GM18505 (cell line): ENCODE measurements around the gene SLIT3.

ENCODE experiments used
- ATAC-seq: cut with Tn5 transposase; IDR thresholded peaks from one replicate; pipeline ENCODE4 v1.9.1; 2021; ENCODE audit not compliant: unreplicated experiment
- POLR2A ChIP-seq: IDR thresholded peaks from 4 replicates; pipeline ENCODE4 v1.6.1; 2011; ENCODE audit warnings: borderline replicate concordance; ENCODE audit not compliant: insufficient read depth, insufficient read length; ENCODE audit errors: extremely low read depth

The SLIT3 gene

DNA sequence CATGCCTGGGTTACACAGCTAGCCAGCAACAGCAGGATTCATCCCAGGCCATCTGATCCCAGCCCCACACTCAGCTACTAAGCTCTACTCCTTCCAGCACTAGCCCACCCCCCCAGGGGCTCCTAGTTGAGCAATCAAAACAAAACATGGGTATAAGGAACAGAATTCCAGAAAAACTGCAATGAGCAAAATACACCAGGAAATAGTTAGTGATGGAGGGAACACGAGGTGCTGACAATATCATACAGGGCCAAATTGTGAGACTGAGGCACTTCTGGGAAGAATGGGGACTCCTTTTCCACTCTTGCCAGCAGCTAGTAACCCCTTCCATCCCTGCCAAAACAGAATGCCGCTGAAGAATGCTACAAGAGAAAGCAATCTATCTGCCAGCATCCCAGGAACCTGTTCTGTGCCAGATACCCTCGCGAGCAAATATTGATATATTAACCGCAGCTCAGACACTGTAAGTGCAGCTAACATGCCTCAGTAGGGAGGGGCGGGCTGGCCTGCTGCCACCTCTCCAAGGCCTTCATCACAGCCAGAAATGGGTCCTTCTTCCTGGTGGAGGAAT lies 161.4 kb downstream of the SLIT3 start:
- TF ChIP-seq POLR2A = no peak
- ATAC-seq = no peak

DNA sequence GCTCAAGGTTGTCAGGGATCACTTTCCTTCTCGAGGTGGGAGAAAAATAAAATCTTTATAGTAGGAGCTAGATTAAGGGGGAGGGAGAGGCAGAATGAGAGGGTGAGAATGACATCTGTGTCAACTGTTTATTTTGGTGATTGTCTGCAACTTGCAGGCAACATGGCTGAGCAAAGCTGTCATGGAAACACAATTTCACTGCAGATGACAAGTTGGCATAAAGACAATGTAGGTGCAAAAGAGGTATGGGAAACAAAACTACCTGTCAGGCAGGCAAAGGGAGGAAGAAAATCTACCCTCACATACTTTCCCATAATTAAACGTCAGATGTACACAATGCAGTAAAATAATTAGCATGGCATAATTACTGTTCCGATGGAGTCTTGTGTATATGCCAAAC lies 167.4 kb downstream of the SLIT3 start:
- ATAC-seq = no peak
- TF ChIP-seq POLR2A = no peak

DNA sequence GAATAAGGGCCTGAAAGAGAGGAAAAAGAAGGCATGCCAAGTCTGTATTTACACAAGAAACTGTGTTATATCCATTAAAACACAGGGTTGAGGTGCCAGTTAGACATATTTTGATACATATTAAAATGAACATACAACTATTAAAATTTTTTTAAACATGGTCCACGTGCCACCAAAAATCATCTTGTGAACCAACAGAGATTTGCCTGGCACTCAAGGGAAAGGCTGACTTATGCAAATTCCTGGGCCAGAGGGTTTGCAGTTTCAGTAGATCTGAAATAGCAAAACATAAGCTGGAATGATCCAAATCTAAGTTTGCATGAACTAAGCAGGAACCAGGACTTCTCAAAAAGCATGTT lies 168.7 kb downstream of the SLIT3 start:
- no peak for ATAC-seq
- no peak for TF ChIP-seq POLR2A

DNA sequence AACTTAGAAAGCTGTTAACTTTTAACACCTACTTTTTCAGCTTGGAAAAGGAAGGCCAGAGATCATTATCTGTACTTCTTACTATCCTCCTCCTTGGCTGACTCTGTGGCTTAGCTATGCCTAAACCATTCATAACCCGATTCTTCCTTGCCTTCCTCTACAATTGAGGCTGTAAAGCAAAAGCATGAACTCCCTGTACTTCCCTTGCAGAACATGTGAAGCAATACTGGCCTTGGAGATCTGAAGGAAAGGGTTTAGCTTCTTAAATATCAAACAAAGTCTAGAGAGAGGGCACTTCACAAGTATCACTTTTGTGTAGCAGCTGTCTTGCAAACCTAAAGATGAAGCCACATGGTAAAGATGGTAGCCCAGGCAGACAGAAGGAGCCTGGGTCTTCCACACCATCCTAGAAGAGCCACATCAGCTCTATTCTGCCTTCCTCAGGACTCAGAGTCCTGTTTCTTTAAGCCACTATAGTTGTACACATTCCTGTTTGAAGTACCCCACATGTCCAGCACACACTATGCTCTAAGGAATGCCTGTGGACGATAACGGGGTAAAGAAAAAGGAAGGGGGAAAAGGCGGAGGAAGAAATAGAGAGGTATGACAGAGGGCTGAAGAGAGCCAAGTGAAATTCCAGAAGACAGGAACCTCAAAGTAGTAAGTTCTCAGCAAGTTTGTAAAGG lies 169.2 kb downstream of the SLIT3 start:
- ATAC-seq = no peak
- no peak for TF ChIP-seq POLR2A

DNA sequence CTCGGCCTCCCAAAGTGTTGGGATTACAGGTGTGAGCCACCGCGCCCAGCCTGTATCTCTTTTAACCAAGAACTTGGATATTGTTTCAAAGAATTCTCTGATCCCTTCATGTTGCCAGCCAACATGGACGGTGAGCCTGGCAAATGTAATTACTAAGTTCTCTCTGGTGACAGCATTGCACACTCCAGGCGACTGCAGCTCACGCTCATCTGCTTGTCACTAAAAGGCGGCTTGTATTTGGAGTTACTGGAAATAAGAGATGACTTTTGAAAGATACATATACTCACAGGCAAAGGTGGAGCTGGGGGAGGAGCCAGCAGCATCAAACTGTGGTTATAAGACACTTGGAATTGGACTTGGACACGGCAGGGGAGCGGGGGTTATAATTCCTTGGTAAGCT lies 172.3 kb downstream of the SLIT3 start:
- no peak for ATAC-seq

DNA sequence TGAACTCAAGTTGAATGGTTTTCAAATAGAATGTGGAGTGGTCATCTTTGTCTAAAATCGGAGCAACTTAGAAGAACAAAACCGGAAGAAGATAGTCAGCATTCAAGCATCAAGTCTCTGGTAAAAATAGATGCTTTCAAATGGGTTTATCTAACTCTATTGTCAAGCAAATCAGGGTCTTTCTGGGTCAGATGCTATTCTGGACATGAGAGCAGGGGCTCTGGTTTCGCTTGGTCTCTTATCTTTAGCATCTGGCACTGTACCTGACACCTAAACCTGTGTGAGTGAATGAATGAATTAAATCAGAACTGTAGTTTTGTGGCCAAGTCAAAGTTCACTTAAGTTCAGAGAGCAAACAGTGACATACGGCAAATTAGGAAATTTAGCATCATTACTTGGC lies 173.5 kb downstream of the SLIT3 start:
- TF ChIP-seq POLR2A = no peak
- no peak for ATAC-seq

More for the DNA sequence above, 172.3 kb downstream of the SLIT3 start:
- no peak for TF ChIP-seq POLR2A

DNA sequence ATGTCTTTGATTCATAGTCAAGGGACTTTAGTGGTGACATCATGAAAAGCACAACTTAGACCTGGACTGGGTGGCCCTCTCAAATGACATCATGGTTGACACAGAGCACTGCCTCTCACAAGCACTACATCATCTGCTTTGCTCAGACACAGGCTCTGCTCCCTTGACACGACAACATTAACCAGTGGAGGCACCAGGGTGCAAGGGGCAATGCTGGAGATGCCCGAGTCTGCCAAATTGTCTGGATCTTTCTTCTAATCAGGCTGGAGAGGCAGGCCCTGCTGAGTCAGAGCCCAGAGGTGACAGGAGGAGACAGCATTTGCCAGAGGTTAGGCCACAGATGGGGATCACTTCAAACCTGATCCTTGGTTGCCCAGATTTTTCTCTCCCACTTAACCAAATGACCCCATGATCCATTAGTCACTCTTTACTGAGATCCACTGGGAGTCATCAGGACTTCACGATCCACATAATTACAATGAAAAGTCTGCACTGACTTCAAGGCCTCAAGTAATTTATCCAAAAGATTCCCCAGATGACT lies 174.4 kb downstream of the SLIT3 start:
- ATAC-seq = no peak
- no peak for TF ChIP-seq POLR2A

DNA sequence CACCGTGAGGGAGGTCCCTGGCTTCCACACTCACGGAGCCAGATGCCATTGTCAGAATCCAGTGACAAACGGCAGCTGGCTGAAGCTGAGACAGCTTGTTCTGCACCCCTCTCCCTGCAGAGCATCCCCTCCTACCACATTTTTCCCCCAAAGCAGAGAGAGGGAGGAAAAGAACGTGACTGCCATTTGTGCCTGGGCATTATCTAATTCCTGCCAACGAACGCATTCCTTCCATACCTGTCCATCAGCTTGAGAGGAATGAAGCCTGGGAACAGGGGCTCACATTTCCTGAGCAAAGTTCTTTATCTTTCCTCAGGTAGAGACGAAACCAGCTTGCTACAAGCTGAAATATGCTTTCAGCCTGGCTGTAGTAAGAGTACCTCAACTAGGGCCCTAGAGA lies 175.4 kb downstream of the SLIT3 start:
- no peak for ATAC-seq
- TF ChIP-seq POLR2A = no peak

DNA sequence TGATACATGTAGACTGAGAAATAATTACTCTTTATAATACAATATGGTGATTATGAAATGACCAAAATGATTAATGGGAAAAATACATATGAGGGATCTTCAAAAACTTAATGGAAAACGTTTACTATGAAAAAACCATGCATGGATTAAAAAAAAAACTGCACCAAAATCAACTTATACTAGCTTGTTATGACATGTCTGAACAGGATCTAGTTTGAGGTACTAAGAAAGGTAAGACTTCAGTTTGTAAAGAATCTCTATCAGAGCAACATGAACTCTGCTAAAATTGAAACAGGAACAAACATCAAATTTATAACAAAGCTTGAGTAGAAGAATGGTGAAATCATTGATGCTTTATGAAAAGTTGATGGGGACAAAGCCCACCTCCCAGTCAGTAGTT lies 178.0 kb downstream of the SLIT3 start:
- ATAC-seq = no peak
- TF ChIP-seq POLR2A = no peak

DNA sequence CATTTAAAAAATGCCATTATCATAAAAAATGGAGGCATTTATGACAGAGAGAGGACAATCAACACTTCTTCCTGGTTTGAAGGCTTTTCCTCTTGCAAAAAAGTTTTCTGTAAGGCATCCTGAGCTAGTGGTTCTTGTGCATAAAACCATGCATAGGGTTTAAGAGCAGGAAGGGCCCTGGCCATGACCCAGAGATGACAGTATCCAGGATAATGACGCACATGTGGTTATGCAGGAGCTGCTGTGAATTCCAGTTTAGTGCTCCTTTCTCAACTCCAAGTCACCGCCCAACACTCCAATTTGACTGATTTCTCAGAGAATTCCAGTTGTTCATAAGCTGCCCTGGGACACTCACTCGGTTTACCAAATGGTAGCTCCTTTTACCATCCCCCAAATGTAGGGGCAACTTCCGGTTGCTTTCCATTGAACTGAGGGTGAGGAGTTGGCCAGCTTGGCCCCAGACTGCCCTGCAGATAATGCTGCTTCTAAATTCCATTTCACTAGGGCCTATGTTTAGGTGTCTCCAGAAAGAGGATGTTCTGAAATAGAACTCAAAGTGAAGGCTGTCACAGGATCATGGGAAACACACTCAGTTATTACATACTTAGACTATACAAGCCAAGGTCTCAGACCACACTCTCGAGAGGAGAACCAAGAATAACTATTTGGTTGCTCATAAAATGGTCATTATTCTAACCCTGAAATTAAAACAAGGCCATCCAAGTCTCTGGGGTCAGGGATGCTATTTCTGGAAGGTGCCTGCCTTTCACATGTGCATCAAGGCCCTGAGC lies 179.1 kb downstream of the SLIT3 start:
- ATAC-seq = no peak
- TF ChIP-seq POLR2A = no peak

DNA sequence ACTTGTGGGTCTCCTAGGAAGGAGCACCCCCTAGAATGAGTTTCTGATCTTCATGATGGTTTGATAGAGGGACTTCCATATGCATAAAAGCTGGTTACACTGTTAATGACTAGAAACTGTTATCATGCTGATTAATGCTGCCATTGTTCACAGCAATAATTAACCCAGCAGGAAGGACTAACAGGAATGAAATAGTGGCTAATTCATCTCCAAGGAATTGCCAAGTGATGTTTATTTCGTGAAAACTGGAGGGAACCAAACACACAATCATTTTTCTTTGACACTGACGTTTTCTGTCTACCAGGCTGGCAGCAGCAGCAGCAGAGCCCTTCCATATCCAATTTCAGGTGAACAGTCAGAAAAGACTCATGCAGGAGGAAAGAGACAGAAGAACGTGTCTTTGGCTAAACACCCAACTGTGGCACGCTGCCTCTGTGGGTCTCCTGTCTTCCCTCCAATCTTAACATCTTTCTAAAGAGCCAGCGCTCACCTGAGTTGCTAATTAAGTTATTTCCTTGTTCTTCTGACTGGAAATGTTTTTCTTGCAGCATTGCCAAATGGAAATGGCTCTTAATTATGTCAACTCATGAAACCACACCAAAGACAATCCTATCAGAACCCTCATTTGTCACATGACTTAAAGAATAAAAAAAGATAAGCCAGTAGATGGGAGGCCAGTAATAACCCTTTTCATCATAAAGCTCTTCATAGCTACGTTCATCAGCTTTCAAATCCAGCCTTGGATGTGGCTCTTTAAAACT lies 181.5 kb downstream of the SLIT3 start:
- no peak for ATAC-seq
- no peak for TF ChIP-seq POLR2A

DNA sequence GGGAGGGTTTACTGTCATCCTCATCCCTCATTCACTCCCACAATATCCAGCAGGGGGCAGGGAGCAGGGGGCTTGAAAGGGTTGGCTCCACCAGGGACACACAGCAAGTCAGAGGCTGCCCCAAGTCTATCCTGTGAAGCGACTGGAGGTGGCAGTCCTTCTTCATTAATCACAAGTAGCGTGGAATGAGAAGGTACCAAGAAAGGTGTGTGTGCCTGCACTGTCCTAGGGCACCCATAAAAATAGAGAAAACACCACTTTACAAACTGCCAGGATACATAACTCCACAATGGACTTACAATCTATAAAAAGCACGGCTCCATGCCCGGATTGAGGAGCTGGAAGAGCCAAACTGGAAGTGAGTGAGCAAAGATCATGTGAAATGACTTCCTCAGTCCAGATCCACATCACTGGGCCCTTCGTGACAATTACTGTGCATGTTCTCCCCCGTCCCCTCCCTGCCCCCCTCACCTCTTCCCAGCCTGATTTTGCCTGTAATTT lies 183.9 kb downstream of the SLIT3 start:
- no peak for ATAC-seq
- TF ChIP-seq POLR2A = no peak
